Smooth muscle cell (in vitro differentiated cells): ENCODE results near the gene RAB7A. TPM values are rescaled to one million over a fixed set of nuclear protein-coding genes. Genes with fewer than 3 reads are reported as not detected.
"Not testable (repeated sequence)": the region's sequence is repeated elsewhere in the genome, so short reads cannot be mapped to it uniquely, and the experiment has no call there.

Experiments
- DNase-seq: peaks from one replicate; lab custom pipeline; 2025; ENCODE audit not compliant: unreplicated experiment; lab: John Stamatoyannopoulos, UW
- H2AFZ ChIP-seq: fragments of 200-600 bp; sonication (generic); 2 replicates; pipeline ENCODE4 v1.6.0; 2016; ENCODE audit warnings: antibody characterized with exemption, low read depth, mild to moderate bottlenecking
- H3F3A ChIP-seq: fragments of 200-600 bp; sonication (generic); 2 replicates; pipeline ENCODE4 v1.6.0; 2017; ENCODE audit warnings: antibody characterized with exemption, low read depth
- H3K27ac ChIP-seq: fragments of 200-600 bp; sonication (generic); 2 replicates; pipeline ENCODE4 v1.5.1; 2016; ENCODE audit warnings: low read depth, mild to moderate bottlenecking
- H3K27me3 ChIP-seq: fragments of 200-600 bp; sonication (generic); 2 replicates; pipeline ENCODE4 v1.6.1; 2016; ENCODE audit warnings: low read depth, mild to moderate bottlenecking
- H3K36me3 ChIP-seq: fragments of 200-600 bp; sonication (generic); 2 replicates; pipeline ENCODE4 v1.5.1; 2016; ENCODE audit warnings: low read depth
- H3K4me1 ChIP-seq: fragments of 200-600 bp; sonication (generic); 2 replicates; pipeline ENCODE4 v1.5.1; 2016; ENCODE audit warnings: low read depth
- H3K4me2 ChIP-seq: fragments of 200-600 bp; sonication (generic); 2 replicates; pipeline ENCODE4 v1.6.0; 2016; ENCODE audit warnings: mild to moderate bottlenecking
- H3K4me3 ChIP-seq: fragments of 200-600 bp; sonication (generic); 2 replicates; pipeline ENCODE4 v1.5.1; 2016; ENCODE audit warnings: mild to moderate bottlenecking
- H3K79me2 ChIP-seq: fragments of 200-600 bp; sonication (generic); 2 replicates; pipeline ENCODE4 v1.6.0; 2016; ENCODE audit warnings: low read depth, mild to moderate bottlenecking
- H3K9ac ChIP-seq: fragments of 200-600 bp; sonication (generic); 2 replicates; pipeline ENCODE4 v1.6.0; 2016; ENCODE audit warnings: low read depth
- H3K9me3 ChIP-seq: fragments of 200-600 bp; sonication (generic); replicated peaks from 2 replicates; pipeline ENCODE4 v1.5.1; 2016; ENCODE audit warnings: low read depth
- H4K20me1 ChIP-seq: fragments of 200-600 bp; sonication (generic); 2 replicates; pipeline ENCODE4 v1.6.0; 2016; ENCODE audit warnings: low read depth
- CTCF ChIP-seq: fragments of 200-600 bp; sonication (generic); IDR thresholded peaks from 2 replicates; pipeline ENCODE4 v1.5.1; 2017; ENCODE audit warnings: borderline replicate concordance, mild to moderate bottlenecking, antibody characterized with exemption; ENCODE audit not compliant: insufficient read depth, poor library complexity, severe bottlenecking
- WGBS: methylation state at CpG from one replicate; pipeline ENCODE4 v1.1.7; 2016; ENCODE audit warnings: low lambda C conversion rate; 5-methylcytosine and 5-hydroxymethylcytosine counted together
- polyA plus RNA-seq: library from polyadenylated mRNA; unstranded; fragments of >200 nt; fragmentation: Nextera tagmentation; extraction: Ambion mirVana; gene quantifications from 2 replicates; pipeline ENCODE4 v1.2.1, GENCODE V29; 2016
- total RNA-seq: library from RNA; depleted of rRNA; stranded (reverse); fragments of >200 nt; gene quantifications from 2 replicates; pipeline ENCODE4 v1.2.3, GENCODE V29; 2014

RAB7A gene
- total and polyA plus RNA-seq, 2 experiments from 2014 or later = 103 to 169 TPM

DNA sequence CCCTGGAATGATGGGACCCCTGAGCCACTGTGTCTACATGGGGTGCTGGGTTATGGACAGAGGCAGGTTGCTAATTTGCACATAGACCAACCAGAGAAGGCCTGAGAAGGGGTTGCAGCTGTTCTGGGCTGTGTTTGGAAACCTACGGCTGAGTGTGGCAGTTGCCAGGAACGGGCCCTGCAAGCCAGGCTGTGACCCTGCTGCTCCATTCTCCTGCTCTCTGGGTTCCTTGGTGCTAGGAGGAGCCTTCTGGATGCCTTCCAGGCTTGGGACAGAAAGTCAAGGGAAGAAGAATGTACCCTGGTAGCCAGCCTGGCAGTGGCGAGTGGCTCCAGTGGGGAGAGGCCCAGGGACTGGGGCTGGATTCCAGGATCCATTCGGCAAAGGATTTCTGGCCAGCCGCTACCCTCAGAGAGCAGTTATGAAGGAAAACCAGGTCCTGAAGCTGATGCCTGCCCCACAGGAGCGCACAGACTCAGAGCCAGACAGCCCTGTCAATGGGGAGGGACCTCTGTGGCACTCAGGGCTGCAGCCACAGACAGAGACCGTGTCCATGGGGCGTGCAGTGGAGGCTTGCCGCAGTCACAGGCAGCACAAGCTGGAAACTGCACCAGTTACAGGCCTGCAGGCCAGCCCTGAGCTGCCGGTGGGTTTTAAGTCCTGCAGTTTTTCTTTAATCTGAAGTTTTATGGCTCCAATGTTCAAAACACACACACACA, 98.3 kb downstream of the RAB7A start:
- Histone ChIP-seq H3K9me3 (no peaks in the 10 kb centered on the region), H4K20me1 (no peaks in the 10 kb centered on the region), H3K79me2 (no peaks in the 10 kb centered on the region), H3K27me3 (no peaks in the 10 kb centered on the region), H2AFZ (no peak overlapping the region), H3F3A (no peaks in the 10 kb centered on the region), H3K4me3 (no peak overlapping the region), H3K4me1 (no peaks in the 10 kb centered on the region), H3K27ac (no peak overlapping the region), H3K9ac (no peak overlapping the region), H3K36me3 (no peaks in the 10 kb centered on the region), H3K4me2 (no peak overlapping the region)
- no peak for DNase-seq
- 93% methylated on average over 10 of the region's 10 CpGs for WGBS
- no peak for TF ChIP-seq CTCF

DNA sequence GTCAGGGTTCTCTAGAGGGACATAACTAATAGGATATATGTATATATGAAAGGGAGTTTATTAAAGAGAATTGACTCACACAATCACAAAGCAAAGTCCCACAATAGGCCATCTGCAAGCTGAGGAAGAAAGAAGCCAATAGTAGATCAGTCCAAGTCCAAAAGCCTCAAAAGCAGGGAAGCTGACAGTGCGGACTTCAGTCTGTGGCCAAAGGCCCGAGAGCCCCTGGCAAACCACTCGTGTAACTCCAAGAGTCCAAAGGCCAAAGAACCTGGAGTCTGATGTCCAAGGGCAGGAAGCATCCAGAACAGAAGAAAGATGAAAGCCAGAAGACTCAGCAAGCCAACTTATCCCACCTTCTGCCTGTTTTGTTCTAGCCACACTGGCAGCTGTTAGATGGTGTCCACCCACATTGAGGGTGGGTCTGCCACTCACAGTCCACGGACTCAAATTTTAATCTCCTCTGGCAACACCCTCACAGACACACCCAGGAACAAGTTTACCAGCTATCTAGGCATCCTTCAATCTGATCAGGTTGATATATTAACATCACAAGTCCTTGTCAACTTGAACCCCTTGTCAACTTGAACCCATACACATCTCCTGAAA, 99.2 kb downstream of the RAB7A start:
- Histone ChIP-seq H3K36me3 (no peaks in the 10 kb centered on the region), H3F3A (no peaks in the 10 kb centered on the region), H3K79me2 (no peaks in the 10 kb centered on the region), H3K4me1 (no peaks in the 10 kb centered on the region), H4K20me1 (no peaks in the 10 kb centered on the region), H3K27ac (no peak overlapping the region), H3K27me3 (no peaks in the 10 kb centered on the region), H2AFZ (no peak overlapping the region), H3K9me3 (no peaks in the 10 kb centered on the region), H3K9ac (no peak overlapping the region), H3K4me2 (no peak overlapping the region), H3K4me3 (no peak overlapping the region)
- whole genome bisulfite sequencing = 95% methylated on average over 4 of the region's 4 CpGs
- no peak for DNase-seq
- no peak for TF ChIP-seq CTCF

GRCh38 chr3:128829087-128829486, 103.1 kb downstream of the RAB7A start:
- H3K27ac ChIP-seq, H3K9ac ChIP-seq, H2AFZ ChIP-seq, H3K9me3 ChIP-seq, DNase-seq, H4K20me1 ChIP-seq, H3K36me3 ChIP-seq, H3F3A ChIP-seq, H3K4me2 ChIP-seq, H3K27me3 ChIP-seq, H3K4me1 ChIP-seq, H3K4me3 ChIP-seq, H3K79me2 ChIP-seq: not testable (repeated sequence)
- 61% methylated on average over 9 of the region's 9 CpGs for WGBS

DNA sequence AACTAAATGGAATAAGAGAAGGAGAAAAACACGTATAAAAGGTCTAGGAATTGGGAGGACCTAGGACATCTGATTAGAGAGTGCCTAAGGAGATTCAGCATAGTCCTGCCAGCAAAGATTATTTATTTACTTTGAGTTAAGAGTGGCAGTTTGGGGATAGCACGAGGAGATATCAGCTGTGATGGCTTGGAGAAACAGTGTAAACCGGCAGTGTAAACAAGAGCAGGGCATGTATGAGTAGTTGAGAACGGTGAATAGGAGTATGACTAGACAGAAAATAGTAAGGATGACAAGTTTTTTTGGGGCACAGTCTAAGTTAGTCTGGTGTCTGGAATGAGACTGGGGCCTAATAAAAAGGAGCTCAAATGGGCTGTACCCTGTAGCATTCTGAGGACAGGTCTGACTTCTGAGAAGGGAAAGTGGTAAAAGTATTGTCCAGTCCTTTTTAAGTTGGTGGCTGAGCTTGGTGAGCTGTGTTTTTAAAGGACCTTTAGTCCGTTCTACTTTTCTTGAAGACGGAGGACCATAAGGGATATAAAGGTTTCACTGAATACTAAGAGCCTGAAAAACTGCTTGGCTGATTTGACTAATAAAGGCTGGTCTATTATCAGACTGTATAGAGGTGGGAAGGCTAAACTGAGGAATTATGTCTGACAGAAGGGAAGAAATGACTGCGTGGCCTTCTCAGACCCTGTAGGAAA, 104.1 kb downstream of the RAB7A start:
- 39% methylated on average over 7 of the region's 7 CpGs for WGBS
- not testable (repeated sequence) for H3K4me1 ChIP-seq, H3K9me3 ChIP-seq, H3F3A ChIP-seq, H4K20me1 ChIP-seq, H2AFZ ChIP-seq, H3K36me3 ChIP-seq, H3K4me2 ChIP-seq, DNase-seq, H3K79me2 ChIP-seq, H3K27ac ChIP-seq, H3K27me3 ChIP-seq, H3K4me3 ChIP-seq, H3K9ac ChIP-seq

- H2AFZ ChIP-seq, DNase-seq, H3K27ac ChIP-seq, H3K4me2 ChIP-seq, H3K4me1 ChIP-seq, H3K9ac ChIP-seq, H3K36me3 ChIP-seq, H4K20me1 ChIP-seq, H3K79me2 ChIP-seq, H3F3A ChIP-seq, H3K4me3 ChIP-seq, H3K9me3 ChIP-seq, H3K27me3 ChIP-seq: not testable (repeated sequence)
- WGBS = 77% methylated on average over 5 of the region's 5 CpGs
These were observed 104.8 kb downstream of the RAB7A start for GRCh38 chr3:128830762-128831161.

- not testable (repeated sequence) for H3K27ac ChIP-seq, H3K4me2 ChIP-seq, H3K79me2 ChIP-seq, H3K4me1 ChIP-seq, H3K27me3 ChIP-seq, H3K4me3 ChIP-seq, H3K9me3 ChIP-seq, H2AFZ ChIP-seq, DNase-seq, H4K20me1 ChIP-seq, H3K9ac ChIP-seq, H3F3A ChIP-seq, H3K36me3 ChIP-seq
- 84% methylated on average over 5 of the region's 5 CpGs for WGBS
These were observed 107.0 kb downstream of the RAB7A start for GRCh38 chr3:128832979-128833378.
